ENCODE results near the gene CACNG7.
"Not testable (repeated sequence)": the region's sequence is repeated elsewhere in the genome, so short reads cannot be mapped to it uniquely, and the experiment has no call there.

CACNG7 gene

GRCh38 chr19:53944416-53944815, 35.3 kb downstream of the CACNG7 start:
- no peak for TF ChIP-seq CTCF (IDR thresholded peaks at IDR 0.05)
- H3K4me3 ChIP-seq (ENCODE audit: low read depth in 1 of 2, low read length in 1 of 2): no peak overlapping the region

DNA sequence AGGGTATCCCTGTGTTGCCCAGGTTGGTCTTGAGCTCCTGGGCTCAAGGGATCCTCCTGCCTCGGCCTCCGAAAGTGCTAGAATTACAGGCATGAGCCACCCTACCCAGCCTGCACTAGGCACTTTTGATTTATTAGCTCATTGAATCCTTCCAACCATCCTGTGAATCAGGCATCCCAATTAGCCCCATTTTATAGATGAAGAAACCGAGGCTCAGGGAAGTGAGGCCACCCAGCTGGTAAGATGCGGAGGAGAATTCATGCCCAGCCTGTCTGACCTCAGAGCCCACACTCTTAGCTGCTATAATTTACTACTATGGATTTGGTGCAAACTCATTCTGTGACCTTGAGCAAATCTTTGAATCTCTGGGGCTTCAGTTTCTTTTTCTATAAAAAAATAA, 35.9 kb downstream of the CACNG7 start:
- TF ChIP-seq CTCF (IDR thresholded peaks at IDR 0.05): no peak
- H3K9me3 ChIP-seq: no peaks in the 10 kb centered on the region
- H3K4me1 ChIP-seq (ENCODE audit: control insufficient read depth in 1 of 2, insufficient read depth in 1 of 2, low read depth in 1 of 2, low read length in 1 of 2): no peaks in the 10 kb centered on the region
- no peak overlapping the region for H3K27ac ChIP-seq
- no peaks in the 10 kb centered on the region for H3K36me3 ChIP-seq
- H3K4me3 ChIP-seq (ENCODE audit: low read depth in 1 of 2, low read length in 1 of 2): no peak overlapping the region
- H3K27me3 ChIP-seq: peaks cover 96% of the 10 kb centered on the region

More at GRCh38 chr19:53944416-53944815, 35.3 kb downstream of the CACNG7 start:
- H3K36me3 ChIP-seq: no peaks in the 10 kb centered on the region
- H3K9me3 ChIP-seq: no peaks in the 10 kb centered on the region
- H3K4me1 ChIP-seq (ENCODE audit: control insufficient read depth in 1 of 2, insufficient read depth in 1 of 2, low read depth in 1 of 2, low read length in 1 of 2): no peaks in the 10 kb centered on the region
- no peak overlapping the region for H3K27ac ChIP-seq
- H3K27me3 ChIP-seq: peaks cover 96% of the 10 kb centered on the region

- no peak for TF ChIP-seq CTCF (IDR thresholded peaks at IDR 0.05)
- Histone ChIP-seq H3K4me1 (ENCODE audit: control insufficient read depth in 1 of 2, insufficient read depth in 1 of 2, low read depth in 1 of 2, low read length in 1 of 2) (no peaks in the 10 kb centered on the region), H3K27ac (no peak overlapping the region), H3K36me3 (no peaks in the 10 kb centered on the region), H3K4me3 (ENCODE audit: low read depth in 1 of 2, low read length in 1 of 2) (no peak overlapping the region), H3K9me3 (no peaks in the 10 kb centered on the region), H3K27me3 (peaks cover 93% of the 10 kb centered on the region)
Measured at GRCh38 chr19:53945441-53945840, 36.4 kb downstream of the CACNG7 start.

DNA sequence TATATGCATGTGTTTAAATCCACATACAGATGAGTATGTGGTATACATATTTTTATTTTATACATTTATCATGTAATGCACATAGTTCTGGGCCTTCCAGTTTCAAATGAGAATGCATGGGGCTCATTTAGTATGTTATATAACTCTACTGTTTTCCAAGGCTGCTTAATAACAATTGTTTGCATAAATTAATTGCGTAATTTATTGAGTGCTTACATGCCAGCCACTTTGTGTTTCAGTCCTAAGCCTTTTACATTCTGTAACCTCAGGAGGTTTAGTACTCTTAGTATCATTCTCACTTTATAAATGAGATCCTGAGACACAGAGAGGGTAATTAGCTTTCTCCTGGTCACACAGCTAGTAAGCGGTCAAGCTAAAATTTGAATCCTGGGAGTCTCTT, 36.9 kb downstream of the CACNG7 start:
- Histone ChIP-seq H3K27ac (no peak overlapping the region), H3K27me3 (peaks cover 91% of the 10 kb centered on the region), H3K9me3 (no peaks in the 10 kb centered on the region), H3K4me3 (ENCODE audit: low read depth in 1 of 2, low read length in 1 of 2) (no peak overlapping the region), H3K36me3 (no peaks in the 10 kb centered on the region), H3K4me1 (ENCODE audit: control insufficient read depth in 1 of 2, insufficient read depth in 1 of 2, low read depth in 1 of 2, low read length in 1 of 2) (no peaks in the 10 kb centered on the region)
- no peak for TF ChIP-seq CTCF (IDR thresholded peaks at IDR 0.05)

- no peak for TF ChIP-seq CTCF (IDR thresholded peaks at IDR 0.05)
- H3K9me3 ChIP-seq: no peaks in the 10 kb centered on the region
- H3K27ac ChIP-seq: no peak overlapping the region
- H3K27me3 ChIP-seq: peaks cover 90% of the 10 kb centered on the region
- no peaks in the 10 kb centered on the region for H3K4me1 ChIP-seq (ENCODE audit: control insufficient read depth in 1 of 2, insufficient read depth in 1 of 2, low read depth in 1 of 2, low read length in 1 of 2)
- H3K4me3 ChIP-seq (ENCODE audit: low read depth in 1 of 2, low read length in 1 of 2): no peak overlapping the region
- no peaks in the 10 kb centered on the region for H3K36me3 ChIP-seq
Measured at GRCh38 chr19:53947624-53948023, 38.5 kb downstream of the CACNG7 start.

GRCh38 chr19:53948611-53949010, 39.5 kb downstream of the CACNG7 start:
- H3K4me1 ChIP-seq (ENCODE audit: control insufficient read depth in 1 of 2, insufficient read depth in 1 of 2, low read depth in 1 of 2, low read length in 1 of 2); H3K4me3 ChIP-seq (ENCODE audit: low read depth in 1 of 2, low read length in 1 of 2); H3K36me3 ChIP-seq; H3K27ac ChIP-seq; H3K9me3 ChIP-seq: not testable (repeated sequence)
- peaks cover 86% of the 10 kb centered on the region for H3K27me3 ChIP-seq

All from neutrophil (primary cell).